OCI-M1 (cell line): ENCODE data around the gene ICOS.
A peak's percentile ranks its signal among the peaks of the same experiment; 100 is the strongest.
"Not testable (repeated sequence)": the region's sequence is repeated elsewhere in the genome, so short reads cannot be mapped to it uniquely, and the experiment has no call there.

Source experiments
- DNase-seq: peaks from one replicate; lab custom pipeline; 2025; lab: John Stamatoyannopoulos, UW

Gene ICOS

DNA sequence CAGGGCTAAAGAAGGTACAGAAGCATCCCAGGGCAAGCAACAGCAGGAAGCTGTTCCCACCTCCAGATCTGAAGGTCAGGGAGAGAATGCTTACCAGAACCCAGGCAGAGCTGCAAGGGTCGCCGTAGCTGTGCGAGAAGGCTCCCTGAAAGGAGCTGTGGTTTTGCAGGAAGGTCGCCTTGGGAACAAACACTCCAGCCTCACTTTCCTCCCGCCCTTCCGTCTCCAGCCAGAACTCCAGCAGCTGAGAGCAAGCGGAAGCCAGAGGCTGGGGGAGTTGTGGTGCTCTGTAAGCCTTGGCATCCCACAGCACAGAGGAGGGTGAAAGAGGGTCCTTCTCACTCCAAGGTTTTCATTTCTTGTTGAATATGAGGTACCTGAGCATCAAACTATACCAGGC, 18.3 kb upstream of the ICOS start:
- DNase-seq: no peak

DNA sequence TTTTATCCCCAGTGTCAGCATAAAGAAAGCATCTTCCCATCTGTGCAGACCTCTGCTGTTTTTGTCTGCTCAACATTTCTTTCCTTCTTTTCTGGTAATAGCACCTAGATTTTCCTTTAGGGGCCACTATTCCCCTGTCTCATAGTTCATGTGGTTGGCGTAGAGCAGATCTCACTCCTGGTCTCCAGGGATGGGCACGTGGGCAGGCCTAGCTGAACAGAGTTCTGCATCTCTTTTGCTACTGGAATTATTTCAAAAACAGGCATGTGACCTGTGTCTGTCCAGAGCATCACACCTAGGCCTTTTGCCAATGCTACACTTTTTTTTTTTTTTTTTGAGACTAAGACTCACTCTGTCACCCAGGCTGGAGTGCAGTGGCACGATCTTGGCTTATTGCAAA, 17.7 kb upstream of the ICOS start:
- no peak for DNase-seq

GRCh38 chr2:203925512-203926158, 10.9 kb upstream of the ICOS start:
- DNase-seq: no peak

GRCh38 chr2:203928849-203929248, 7.7 kb upstream of the ICOS start:
- peak; percentile 37 for DNase-seq

DNA sequence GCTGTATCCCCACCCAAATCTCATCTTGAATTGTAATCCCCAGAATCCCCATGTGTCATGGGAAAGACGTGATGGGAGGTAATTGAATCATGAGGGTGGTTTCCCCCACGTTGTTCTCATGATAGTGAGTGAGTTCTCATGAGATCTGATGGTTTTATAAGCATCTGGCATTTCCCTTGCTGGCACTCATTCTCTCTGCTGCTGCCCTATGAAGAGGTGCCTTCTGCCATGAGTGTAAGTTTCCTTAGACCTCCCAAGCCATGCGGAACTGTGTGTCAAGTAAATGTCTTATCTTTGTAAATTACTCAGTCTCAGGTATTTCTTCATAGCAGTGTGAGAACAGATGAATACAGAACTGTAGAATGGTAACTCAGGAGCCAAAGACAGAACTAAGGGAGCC, 5.3 kb upstream of the ICOS start:
- DNase-seq: not testable (repeated sequence)

- DNase-seq: no peak
Observed at GRCh38 chr2:203934041-203934492, 2.5 kb upstream of the ICOS start.

GRCh38 chr2:203934711-203935438, 1.7 kb upstream of the ICOS start:
- DNase-seq: no peak

GRCh38 chr2:203935568-203935967, 995 bp upstream of the ICOS start:
- no peak for DNase-seq

DNA sequence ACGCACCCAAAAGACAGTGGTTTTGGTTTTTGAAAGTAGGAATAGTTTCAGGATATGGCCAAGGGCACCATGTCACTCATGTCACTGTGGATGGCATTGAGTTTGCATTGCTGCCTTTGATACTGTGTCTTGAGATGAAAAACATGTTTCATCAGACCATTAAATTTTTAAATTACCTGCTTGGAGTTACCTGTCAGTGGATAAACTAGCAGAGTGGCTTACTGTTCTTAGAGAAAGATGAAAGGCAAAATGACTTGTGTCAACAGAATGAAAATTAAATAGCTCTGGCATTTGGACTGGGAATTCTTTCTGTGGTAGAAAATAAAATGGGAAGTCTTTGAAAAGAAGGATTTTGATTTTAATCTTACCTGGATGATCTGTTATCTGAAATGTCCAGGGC, 386 bp downstream of the ICOS start:
- DNase-seq: no peak

- DNase-seq: no peak
Observed at GRCh38 chr2:203937788-203938187, 1.2 kb downstream of the ICOS start.

- DNase-seq: no peak
Observed at GRCh38 chr2:203940039-203940438, 3.5 kb downstream of the ICOS start.

- peak; percentile 3 for DNase-seq
Observed at GRCh38 chr2:203943493-203944382, 7.2 kb downstream of the ICOS start.

- DNase-seq: no peak
Observed at GRCh38 chr2:203948733-203949132, 12.2 kb downstream of the ICOS start.

GRCh38 chr2:203949228-203949627, 12.7 kb downstream of the ICOS start:
- no peak for DNase-seq

DNA sequence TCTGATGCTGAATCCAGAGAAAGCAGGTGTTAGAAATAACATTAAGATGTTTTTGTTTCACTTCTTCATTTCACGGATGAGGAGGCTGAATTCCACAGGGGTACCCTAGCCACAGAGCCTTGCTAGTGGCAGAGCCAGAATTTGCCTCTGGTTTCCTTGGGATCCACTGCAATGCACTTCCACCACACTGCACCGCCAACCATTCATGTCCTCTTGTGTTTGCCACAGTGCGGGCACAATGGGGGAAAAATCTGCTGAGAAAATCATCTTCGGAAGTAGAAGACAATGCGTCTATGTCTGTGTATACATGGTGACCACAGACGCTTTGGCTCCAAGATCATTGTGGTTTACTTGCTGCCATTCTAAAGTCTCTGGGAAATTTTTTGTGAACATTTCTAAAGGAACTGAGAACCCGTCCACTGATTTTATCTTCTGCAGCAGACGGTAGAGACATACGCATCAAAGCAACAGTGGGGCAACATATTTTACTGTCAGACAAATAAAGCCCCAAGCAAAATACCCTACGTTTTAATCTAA, 14.9 kb downstream of the ICOS start:
- peak; percentile 44 for DNase-seq

DNA sequence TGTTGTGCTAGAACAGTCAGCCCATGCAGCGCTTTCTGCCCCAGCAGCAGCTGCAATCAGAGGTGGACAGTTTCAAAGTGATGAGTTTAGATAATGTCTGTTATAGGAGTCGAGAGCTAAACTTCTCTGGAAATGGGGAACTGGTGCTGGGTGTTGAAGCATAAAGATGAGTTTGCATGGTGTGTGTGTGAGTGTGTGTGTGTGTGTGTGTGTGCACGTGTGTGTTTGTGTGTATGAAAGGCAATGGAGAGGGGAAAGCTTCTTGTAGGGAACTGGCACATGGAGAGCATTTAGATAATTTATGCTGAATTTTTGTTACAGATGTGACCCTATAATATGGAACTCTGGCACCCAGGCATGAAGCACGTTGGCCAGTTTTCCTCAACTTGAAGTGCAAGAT, 22.7 kb downstream of the ICOS start:
- DNase-seq: no peak

GRCh38 chr2:203959672-203960071, 23.1 kb downstream of the ICOS start:
- no peak for DNase-seq

DNA sequence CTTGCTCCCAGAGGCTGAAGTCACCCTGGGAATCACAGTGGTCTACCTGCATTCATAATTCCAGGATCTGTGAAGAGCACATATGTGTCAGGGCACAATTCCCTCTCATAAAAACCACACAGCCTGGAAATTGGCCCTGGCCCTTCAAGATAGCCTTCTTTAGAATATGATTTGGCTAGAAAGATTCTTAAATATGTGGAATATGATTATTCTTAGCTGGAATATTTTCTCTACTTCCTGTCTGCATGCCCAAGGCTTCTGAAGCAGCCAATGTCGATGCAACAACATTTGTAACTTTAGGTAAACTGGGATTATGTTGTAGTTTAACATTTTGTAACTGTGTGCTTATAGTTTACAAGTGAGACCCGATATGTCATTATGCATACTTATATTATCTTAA, 24.2 kb downstream of the ICOS start:
- no peak for DNase-seq

DNA sequence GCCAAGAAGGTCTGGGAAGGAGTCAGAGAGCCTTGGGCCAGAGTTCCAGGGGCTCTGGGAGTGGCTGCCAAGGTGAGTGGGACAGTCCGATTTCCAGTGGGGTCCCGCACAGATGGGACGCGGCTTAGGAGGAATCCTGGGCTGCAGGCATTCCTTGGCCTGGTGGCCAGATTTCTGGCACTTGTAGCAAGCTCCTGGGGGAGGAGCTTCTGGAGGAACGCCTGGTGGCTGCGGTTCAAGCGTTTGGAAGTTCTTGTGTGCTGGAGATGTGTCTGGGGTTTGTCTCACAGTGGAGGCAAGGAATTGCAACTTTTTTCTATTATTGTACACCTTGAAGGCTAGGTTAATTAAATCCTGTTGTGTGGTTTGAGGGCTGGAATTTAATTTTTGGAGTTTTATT, 28.6 kb downstream of the ICOS start:
- DNase-seq: not testable (repeated sequence)

- peak; percentile 3 for DNase-seq
Observed at GRCh38 chr2:203971251-203971650, 34.7 kb downstream of the ICOS start.

- no peak for DNase-seq
Observed at GRCh38 chr2:203972066-203972465, 35.5 kb downstream of the ICOS start.

DNA sequence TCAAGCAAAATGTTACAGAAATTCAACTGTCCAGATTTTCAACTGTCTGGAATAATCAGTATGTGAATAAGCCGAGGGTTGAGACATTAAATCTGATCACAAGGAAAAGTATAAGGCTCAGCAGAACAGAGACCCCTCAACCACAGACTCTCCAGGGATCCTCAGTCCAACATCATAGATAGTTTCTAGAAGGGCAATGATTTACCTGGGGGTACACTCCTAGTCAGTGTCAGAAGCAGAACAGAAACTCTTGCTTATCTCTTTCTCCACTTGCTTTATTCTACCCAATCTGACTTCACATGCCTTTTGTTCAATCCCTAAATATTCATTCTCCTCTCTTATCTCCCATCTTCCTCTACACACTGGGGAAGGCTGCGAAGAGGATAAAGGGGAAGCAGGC, 36.4 kb downstream of the ICOS start:
- DNase-seq: no peak
